PFSK-1 (cell line): ENCODE measurements around the gene APLP1.

Experiments used
- POLR2AphosphoS5 ChIP-seq: IDR thresholded peaks from 2 replicates; pipeline ENCODE4 v1.6.1; 2012; ENCODE audit warnings: low read depth, mild to moderate bottlenecking, control low read depth, low read length, moderate library complexity
- REST ChIP-seq, 2 experiments: IDR thresholded peaks; 2 replicates each; pipeline versions ENCODE4 v1.6.1 to v1.8.0; 2011 to 2012; ENCODE audit warnings: low read depth in 2 of 2, low read length in 2 of 2, control low read depth in 1 of 2, inconsistent platforms in 1 of 2, mild to moderate bottlenecking in 1 of 2, moderate library complexity in 1 of 2; ENCODE audit not compliant: insufficient read depth in 1 of 2
- TAF1 ChIP-seq: IDR thresholded peaks from 2 replicates; pipeline ENCODE4 v1.6.1; 2012; ENCODE audit warnings: low read length, control low read depth, borderline replicate concordance; ENCODE audit not compliant: insufficient read depth

- TF ChIP-seq POLR2AphosphoS5 (no peak), REST (IDR thresholded peaks at IDR 0.05; ENCODE audit: insufficient read depth in 1 of 2, low read depth in 2 of 2, low read length in 2 of 2) (no peak), TAF1 (no peak)
Measured at GRCh38 chr19:35888398-35888797, 20.0 kb downstream of the APLP1 start.
